Measurements from ENCODE around the gene SLC28A3.

- no peak for TF ChIP-seq EP300 (IDR thresholded peaks at IDR 0.05)
- TF ChIP-seq, protein P1, sequence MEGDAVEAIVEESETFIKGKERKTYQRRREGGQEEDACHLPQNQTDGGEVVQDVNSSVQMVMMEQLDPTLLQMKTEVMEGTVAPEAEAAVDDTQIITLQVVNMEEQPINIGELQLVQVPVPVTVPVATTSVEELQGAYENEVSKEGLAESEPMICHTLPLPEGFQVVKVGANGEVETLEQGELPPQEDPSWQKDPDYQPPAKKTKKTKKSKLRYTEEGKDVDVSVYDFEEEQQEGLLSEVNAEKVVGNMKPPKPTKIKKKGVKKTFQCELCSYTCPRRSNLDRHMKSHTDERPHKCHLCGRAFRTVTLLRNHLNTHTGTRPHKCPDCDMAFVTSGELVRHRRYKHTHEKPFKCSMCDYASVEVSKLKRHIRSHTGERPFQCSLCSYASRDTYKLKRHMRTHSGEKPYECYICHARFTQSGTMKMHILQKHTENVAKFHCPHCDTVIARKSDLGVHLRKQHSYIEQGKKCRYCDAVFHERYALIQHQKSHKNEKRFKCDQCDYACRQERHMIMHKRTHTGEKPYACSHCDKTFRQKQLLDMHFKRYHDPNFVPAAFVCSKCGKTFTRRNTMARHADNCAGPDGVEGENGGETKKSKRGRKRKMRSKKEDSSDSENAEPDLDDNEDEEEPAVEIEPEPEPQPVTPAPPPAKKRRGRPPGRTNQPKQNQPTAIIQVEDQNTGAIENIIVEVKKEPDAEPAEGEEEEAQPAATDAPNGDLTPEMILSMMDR (IDR thresholded peaks at IDR 0.05), result no peak
Measured at GRCh38 chr9:84304166-84304565, 36.4 kb downstream of the SLC28A3 start.

Data from upper lobe of left lung (tissue), 4 donors.